Measurements from ENCODE around the gene SLC8A2. TPM values are rescaled to one million over a fixed set of nuclear protein-coding genes. Genes with fewer than 3 reads are reported as not detected.
"Not testable (repeated sequence)": the region's sequence is repeated elsewhere in the genome, so short reads cannot be mapped to it uniquely, and the experiment has no call there.

The SLC8A2 gene
- total RNA-seq, 2 donors from 2014 or later: 0.56 to 0.67 TPM

GRCh38 chr19:47490847-47491246 is 19.2 kb upstream of the SLC8A2 start:
- intact Hi-C loops (cut with DNase I): no loop called here
- DNase-seq (ENCODE audit: low spot score): peak; percentile 71

GRCh38 chr19:47490031-47490430 is 18.3 kb upstream of the SLC8A2 start:
- intact Hi-C loops (cut with DNase I): no loop called here
- no peak for DNase-seq (ENCODE audit: low spot score)

- peak; percentile 70 for DNase-seq (ENCODE audit: low spot score)
- intact Hi-C loops (cut with DNase I): no loop called here
Measured at GRCh38 chr19:47489072-47489914, 17.6 kb upstream of the SLC8A2 start.

GRCh38 chr19:47487551-47488515 is 16.1 kb upstream of the SLC8A2 start:
- DNase-seq (ENCODE audit: low spot score): no peak
- intact Hi-C loops (cut with DNase I): no loop called here

GRCh38 chr19:47486900-47487299 is 15.2 kb upstream of the SLC8A2 start:
- intact Hi-C loops (cut with DNase I): no loop called here
- DNase-seq (ENCODE audit: low spot score): peak; percentile 58

GRCh38 chr19:47486220-47486619 is 14.5 kb upstream of the SLC8A2 start:
- intact Hi-C loops (cut with DNase I); DNase-seq (ENCODE audit: low spot score): not testable (repeated sequence)

- intact Hi-C loops (cut with DNase I): no loop called here
- DNase-seq (ENCODE audit: low spot score): no peak
Measured at GRCh38 chr19:47485210-47485609, 13.5 kb upstream of the SLC8A2 start.

- intact Hi-C loops (cut with DNase I): no loop called here
- peak; percentile 97 for DNase-seq (ENCODE audit: low spot score)
Measured at GRCh38 chr19:47483800-47484690, 12.4 kb upstream of the SLC8A2 start, which contains the start of gene KPTN. TSS of gene KPTN (minus strand) at chr19:47484219. CDS start at chr19:47484160, 59 bp downstream.

GRCh38 chr19:47483200-47483599 is 11.5 kb upstream of the SLC8A2 start:
- DNase-seq (ENCODE audit: low spot score): no peak
- intact Hi-C loops (cut with DNase I): no loop called here

- intact Hi-C loops (cut with DNase I): no loop called here
- no peak for DNase-seq (ENCODE audit: low spot score)
Measured at GRCh38 chr19:47481460-47482052, 9.9 kb upstream of the SLC8A2 start.

GRCh38 chr19:47480658-47481057 is 9.0 kb upstream of the SLC8A2 start:
- intact Hi-C loops (cut with DNase I): no loop called here
- DNase-seq (ENCODE audit: low spot score): no peak

- intact Hi-C loops (cut with DNase I): no loop called here
- DNase-seq (ENCODE audit: low spot score): no peak
Measured at GRCh38 chr19:47479701-47480503, 8.2 kb upstream of the SLC8A2 start.

- no peak for DNase-seq (ENCODE audit: low spot score)
- intact Hi-C loops (cut with DNase I): no loop called here
Measured at GRCh38 chr19:47476438-47476972, 4.8 kb upstream of the SLC8A2 start.

- DNase-seq (ENCODE audit: low spot score): no peak
- intact Hi-C loops (cut with DNase I): no loop called here
Measured at GRCh38 chr19:47475465-47475864, 3.8 kb upstream of the SLC8A2 start.

- intact Hi-C loops (cut with DNase I): no loop called here
Measured at GRCh38 chr19:47473336-47473735, 1.6 kb upstream of the SLC8A2 start.

GRCh38 chr19:47471381-47471732 is 336 bp downstream of the SLC8A2 start:
- DNase-seq (ENCODE audit: low spot score): no peak
- intact Hi-C loops (cut with DNase I): no loop called here

More at GRCh38 chr19:47473336-47473735, 1.6 kb upstream of the SLC8A2 start:
- DNase-seq (ENCODE audit: low spot score): no peak

GRCh38 chr19:47470447-47471195 is 1.1 kb downstream of the SLC8A2 start:
- no peak for DNase-seq (ENCODE audit: low spot score)
- intact Hi-C loops (cut with DNase I): no loop called here

Data from posterior vena cava (tissue), 2 donors.